ENCODE results near the gene PHLDB1. TPM values are rescaled to one million over a fixed set of nuclear protein-coding genes. Genes with fewer than 3 reads are reported as not detected.

Gene PHLDB1
- total and polyA plus RNA-seq, 7 experiments from 2014 or later, result 0.39 to 4.9 (median 2.0) TPM

GRCh38 chr11:118689503-118689851 is 82.1 kb downstream of the PHLDB1 start:
- peaks cover 38 to 40% of the 10 kb centered on the region in 2 donors for H3K4me1 ChIP-seq (ENCODE audit: control insufficient read depth in 2 of 2, insufficient read depth in 2 of 2, low read length in 2 of 2)
- Mint-ChIP-seq H3K9me3 (peaks cover 0 to under 1% (median 0%) of the 10 kb centered on the region in 11 donors), H3K27ac (no peak overlapping the region), H3K27me3 (peaks cover 0 to 27% (median 0%) of the 10 kb centered on the region in 5 donors), H3K4me1 (peaks cover 34 to 53% (median 48%) of the 10 kb centered on the region in 7 donors), H3K4me3 (peak overlapping the region in 3 of 10 donors; percentile 71 to 80 (median 76)), H3K36me3 (no peaks in the 10 kb centered on the region)
- no peaks in the 10 kb centered on the region for H3K36me3 ChIP-seq (ENCODE audit: control insufficient read depth in 2 of 3, insufficient read depth in 3 of 3, low read length in 3 of 3)
- H3K9me3 ChIP-seq (ENCODE audit: control insufficient read depth in 2 of 3, low read length in 3 of 3), result no peaks in the 10 kb centered on the region
- intact Hi-C loops (cut with micrococcal nuclease), result loop anchor here in 1 of 2 donors (2.0 kb wide), 1 partner anchor 31 kb away; no protein-coding TSS in a partner anchor
- ChIA-PET CTCF (interaction anchor here (0.6 to 4.7 kb wide), 33 partner anchors 10 to 272 kb away, joined by 3 to 47 read pairs (median 4); partner anchors contain the start of gene DDX6), POLR2A (interaction anchor here (0.8 to 11.3 kb wide), 8 partner anchors 11 to 265 kb away, joined by 3 to 100 read pairs (median 6); partner anchors contain the start of gene DDX6)
- no peaks in the 10 kb centered on the region for H3K27me3 ChIP-seq (ENCODE audit: control insufficient read depth in 2 of 2, insufficient read depth in 2 of 2, low read length in 2 of 2)
- H3K4me3 ChIP-seq (ENCODE audit: low read length), result no peak overlapping the region
- DNase-seq (no peak), ATAC-seq (no peak)
- no peak overlapping the region for H3K27ac ChIP-seq (ENCODE audit: low read depth, low read length)

GRCh38 chr11:118689852-118690552 is 82.6 kb downstream of the PHLDB1 start:
- Mint-ChIP-seq H3K4me1 (peaks cover 34 to 58% (median 52%) of the 10 kb centered on the region in 7 donors), H3K36me3 (no peaks in the 10 kb centered on the region), H3K9me3 (peaks cover 0 to 2% (median 0%) of the 10 kb centered on the region in 11 donors), H3K27ac (peak overlapping the region in 8 of 9 donors; percentile 51 to 91 (median 72)), H3K27me3 (peaks cover 0 to 23% (median 0%) of the 10 kb centered on the region in 5 donors), H3K4me3 (peak overlapping the region; percentile 56 to 80 (median 74))
- ATAC-seq (peak; percentile 96), DNase-seq (peak; percentile 71 to 87 (median 82))
- intact Hi-C loops (cut with micrococcal nuclease), result loop anchor here (1.0 to 5.0 kb wide), 12 partner anchors 9 to 307 kb away; partner anchors contain the start of genes UPK2 (in 2 of the 2), CENATAC (in 1 of the 2) and DDX6 (in 1 of the 2)
- peak overlapping the region; percentile 73 for H3K4me3 ChIP-seq (ENCODE audit: low read length)
- POLR2A ChIA-PET, result interaction anchor here (0.8 to 11.3 kb wide), 9 partner anchors 10 to 264 kb away, joined by 3 to 100 read pairs (median 5); partner anchors contain the start of gene DDX6
- H3K4me1 ChIP-seq (ENCODE audit: control insufficient read depth in 2 of 2, insufficient read depth in 2 of 2, low read length in 2 of 2), result peaks cover 42 to 46% of the 10 kb centered on the region in 2 donors
- CTCF ChIA-PET, result interaction anchor here (0.6 to 4.7 kb wide), 33 partner anchors 10 to 272 kb away, joined by 3 to 47 read pairs (median 4); partner anchors contain the start of gene DDX6
- no peaks in the 10 kb centered on the region for H3K36me3 ChIP-seq (ENCODE audit: control insufficient read depth in 2 of 3, insufficient read depth in 3 of 3, low read length in 3 of 3)
- H3K27ac ChIP-seq (ENCODE audit: low read depth, low read length), result peak overlapping the region; percentile 69
- no peaks in the 10 kb centered on the region for H3K9me3 ChIP-seq (ENCODE audit: control insufficient read depth in 2 of 3, low read length in 3 of 3)
- no peaks in the 10 kb centered on the region for H3K27me3 ChIP-seq (ENCODE audit: control insufficient read depth in 2 of 2, insufficient read depth in 2 of 2, low read length in 2 of 2)

DNA sequence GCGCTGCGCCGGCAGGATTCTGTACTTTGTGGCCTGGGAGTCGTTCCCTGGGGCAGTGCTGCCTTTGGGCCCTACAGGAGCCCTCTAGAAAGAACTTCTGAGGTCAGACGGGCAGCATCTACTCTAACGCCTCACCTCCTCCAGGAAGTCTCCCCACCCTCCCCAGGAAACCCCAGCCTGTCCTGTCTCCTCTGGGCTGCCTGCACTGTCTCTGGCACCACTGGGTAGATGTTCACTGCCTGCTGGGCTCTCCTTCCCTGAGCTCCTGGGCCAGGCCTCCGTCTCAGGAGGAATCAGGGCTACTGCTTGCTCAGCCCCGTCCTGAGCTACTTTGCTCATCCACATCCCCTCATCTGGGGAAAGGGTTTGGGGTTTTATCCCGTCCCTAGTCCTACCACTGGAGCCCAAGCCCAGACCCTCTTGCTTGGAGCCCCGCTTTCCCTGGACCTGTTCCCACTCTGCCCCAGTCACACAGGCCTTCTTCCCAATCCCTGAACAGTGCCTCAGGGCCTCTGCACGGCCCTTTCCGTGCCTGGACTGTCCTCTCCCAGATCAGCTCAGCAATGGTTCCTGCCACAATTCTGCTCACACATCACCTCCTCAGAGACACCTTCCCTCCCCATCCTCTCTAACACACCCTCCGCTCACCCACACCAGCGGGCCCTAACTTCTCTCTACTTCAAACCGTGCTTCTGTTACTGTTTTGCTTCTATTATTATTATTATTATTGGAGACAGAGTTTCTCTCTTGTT is 83.3 kb downstream of the PHLDB1 start:
- POLR2A ChIA-PET, result interaction anchor here (0.9 to 11.3 kb wide), 7 partner anchors 9 to 263 kb away, joined by 4 to 100 read pairs (median 5); partner anchors contain the start of gene DDX6
- Histone ChIP-seq H3K27ac (ENCODE audit: low read depth, low read length) (peak overlapping the region; percentile 69), H3K4me1 (ENCODE audit: control insufficient read depth in 2 of 2, insufficient read depth in 2 of 2, low read length in 2 of 2) (peaks cover 49 to 52% of the 10 kb centered on the region in 2 donors), H3K4me3 (ENCODE audit: low read length) (no peak overlapping the region), H3K9me3 (ENCODE audit: control insufficient read depth in 2 of 3, low read length in 3 of 3) (no peaks in the 10 kb centered on the region), H3K27me3 (ENCODE audit: control insufficient read depth in 2 of 2, insufficient read depth in 2 of 2, low read length in 2 of 2) (no peaks in the 10 kb centered on the region), H3K36me3 (ENCODE audit: control insufficient read depth in 2 of 3, insufficient read depth in 3 of 3, low read length in 3 of 3) (no peaks in the 10 kb centered on the region)
- Mint-ChIP-seq H3K27me3 (peaks cover 0 to 17% (median 0%) of the 10 kb centered on the region in 5 donors), H3K4me1 (peaks cover 34 to 63% (median 56%) of the 10 kb centered on the region in 7 donors), H3K27ac (peak overlapping the region; percentile 9 to 91 (median 78)), H3K4me3 (peak overlapping the region in 9 of 10 donors; percentile 30 to 80 (median 71)), H3K9me3 (peaks cover 0 to 2% (median 0%) of the 10 kb centered on the region in 11 donors), H3K36me3 (no peaks in the 10 kb centered on the region)
- intact Hi-C loops (cut with micrococcal nuclease), result loop anchor here (1.0 to 5.0 kb wide), 11 partner anchors 9 to 307 kb away; partner anchors contain the start of genes UPK2 (in 2 of the 2), CENATAC (in 1 of the 2) and DDX6 (in 1 of the 2)
- CTCF ChIA-PET, result interaction anchor here (0.6 to 4.7 kb wide), 18 partner anchors 15 to 546 kb away, joined by 3 to 47 read pairs (median 6); partner anchors contain the start of gene DDX6
- no peak for DNase-seq
- no peak for ATAC-seq

DNA sequence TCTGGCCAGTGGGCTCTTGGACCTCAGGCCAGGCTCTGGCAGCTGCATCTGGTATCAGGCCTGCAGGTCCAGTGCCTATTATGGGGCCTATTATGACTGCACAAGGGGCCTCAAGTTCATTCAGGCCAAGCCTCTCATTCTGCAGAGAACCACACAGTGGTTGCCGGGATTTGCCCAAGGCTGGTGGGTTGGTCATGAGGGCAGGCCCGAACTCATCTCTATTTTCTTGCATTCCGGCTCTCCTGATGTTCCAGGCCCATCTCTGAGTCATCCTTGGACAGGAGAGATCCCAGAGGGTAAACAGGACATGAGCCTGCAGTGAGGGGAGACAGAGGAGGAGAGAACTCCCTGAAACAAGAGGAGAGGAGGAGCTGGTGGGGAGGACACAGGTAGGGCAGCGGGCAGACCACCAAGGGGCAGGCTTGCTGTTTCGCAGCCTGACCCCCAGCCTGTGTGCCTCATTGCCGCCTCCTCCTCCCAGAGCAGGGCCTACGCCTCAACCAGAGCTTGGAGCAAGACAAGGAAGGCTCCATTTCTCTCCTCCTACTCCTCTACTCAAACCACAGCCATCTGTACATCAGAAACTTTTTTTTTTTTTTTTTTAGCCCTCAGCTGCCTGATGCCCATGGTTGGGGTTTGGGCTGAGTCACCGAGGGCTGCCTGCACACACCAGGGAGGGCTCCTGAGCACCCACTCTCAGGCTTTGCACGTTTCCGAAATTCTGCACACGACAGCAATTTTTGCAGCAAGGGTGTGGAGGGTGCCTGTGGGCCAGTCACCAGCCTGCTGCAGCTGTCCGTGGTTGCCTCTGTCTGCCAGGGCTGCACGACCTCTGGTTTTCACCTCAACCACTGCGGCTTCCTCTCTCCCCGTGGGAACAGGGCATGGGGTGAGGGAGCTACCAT is 84.8 kb downstream of the PHLDB1 start:
- Histone ChIP-seq H3K27ac (ENCODE audit: low read depth, low read length) (peak overlapping the region; percentile 32), H3K4me1 (ENCODE audit: control insufficient read depth in 2 of 2, insufficient read depth in 2 of 2, low read length in 2 of 2) (peaks cover 55 to 63% of the 10 kb centered on the region in 2 donors), H3K36me3 (ENCODE audit: control insufficient read depth in 2 of 3, insufficient read depth in 3 of 3, low read length in 3 of 3) (no peaks in the 10 kb centered on the region), H3K4me3 (ENCODE audit: low read length) (peak overlapping the region; percentile 18), H3K9me3 (ENCODE audit: control insufficient read depth in 2 of 3, low read length in 3 of 3) (no peaks in the 10 kb centered on the region), H3K27me3 (ENCODE audit: control insufficient read depth in 2 of 2, insufficient read depth in 2 of 2, low read length in 2 of 2) (no peaks in the 10 kb centered on the region)
- Mint-ChIP-seq H3K4me3 (peak overlapping the region; percentile 13 to 72 (median 61)), H3K36me3 (no peaks in the 10 kb centered on the region), H3K9me3 (peaks cover 0 to 2% (median 0%) of the 10 kb centered on the region in 11 donors), H3K4me1 (peaks cover 34 to 76% (median 62%) of the 10 kb centered on the region in 7 donors), H3K27ac (peak overlapping the region; percentile 55 to 98 (median 80)), H3K27me3 (peaks cover 0 to 8% (median 0%) of the 10 kb centered on the region in 5 donors)
- DNase-seq (peak in 4 of 9 donors; percentile 14 to 39 (median 25)), ATAC-seq (peak; percentile 50)
- intact Hi-C loops (cut with micrococcal nuclease), result loop anchor here (2.0 to 5.0 kb wide), 4 partner anchors 13 to 305 kb away; partner anchors contain the start of genes CENATAC (in 1 of the 2) and DDX6 (in 1 of the 2)
- ChIA-PET CTCF (interaction anchor here (0.6 to 4.7 kb wide), 5 partner anchors 14 to 203 kb away, joined by 3 to 30 read pairs (median 5); no protein-coding TSS in a partner anchor), POLR2A (interaction anchor here (0.6 to 11.3 kb wide), 12 partner anchors 10 to 602 kb away, joined by 3 to 100 read pairs (median 5); partner anchors contain the start of gene DDX6)

- Histone ChIP-seq H3K27ac (ENCODE audit: low read depth, low read length) (no peak overlapping the region), H3K4me3 (ENCODE audit: low read length) (no peak overlapping the region), H3K4me1 (ENCODE audit: control insufficient read depth in 2 of 2, insufficient read depth in 2 of 2, low read length in 2 of 2) (peaks cover 68 to 79% of the 10 kb centered on the region in 2 donors), H3K36me3 (ENCODE audit: control insufficient read depth in 2 of 3, insufficient read depth in 3 of 3, low read length in 3 of 3) (no peaks in the 10 kb centered on the region), H3K27me3 (ENCODE audit: control insufficient read depth in 2 of 2, insufficient read depth in 2 of 2, low read length in 2 of 2) (no peaks in the 10 kb centered on the region), H3K9me3 (ENCODE audit: control insufficient read depth in 2 of 3, low read length in 3 of 3) (no peaks in the 10 kb centered on the region)
- Mint-ChIP-seq H3K27me3 (peaks cover 0 to 6% (median 0%) of the 10 kb centered on the region in 5 donors), H3K4me3 (no peak overlapping the region), H3K36me3 (no peaks in the 10 kb centered on the region), H3K9me3 (peaks cover 0 to 2% (median 0%) of the 10 kb centered on the region in 11 donors), H3K4me1 (peaks cover 32 to 86% (median 63%) of the 10 kb centered on the region in 7 donors), H3K27ac (peak overlapping the region in 7 of 9 donors; percentile 7 to 98 (median 85))
- intact Hi-C loops (cut with micrococcal nuclease), result loop anchor here in 1 of 2 donors (5.0 kb wide), 2 partner anchors 78 to 303 kb away; partner anchors contain the start of gene CENATAC
- DNase-seq (no peak), ATAC-seq (no peak)
- ChIA-PET CTCF (interaction anchor here (0.6 to 1.4 kb wide), 3 partner anchors 11 to 217 kb away, joined by 3 to 5 read pairs (median 5); no protein-coding TSS in a partner anchor), POLR2A (interaction anchor here (0.6 to 11.3 kb wide), 7 partner anchors 13 to 236 kb away, joined by 3 to 100 read pairs (median 4); partner anchors contain the start of gene DDX6)
These were observed 86.8 kb downstream of the PHLDB1 start for GRCh38 chr11:118694185-118694584.

Data from naive thymus-derived CD4-positive, alpha-beta T cell (primary cell).